K562 (cell line): ENCODE measurements around the gene OCRL. TPM values are rescaled to one million over a fixed set of nuclear protein-coding genes. Genes with fewer than 3 reads are reported as not detected.

Source experiments
- ATAC-seq: fragments of 200-7000 bp; cut with Tn5 transposase; 3 replicates; pipeline ENCODE4 v1.9.1; 2020; ENCODE audit warnings: moderate library complexity
- BruUV-seq: library from RNA; stranded (reverse); fragments of 400-500 nt; replicated peaks from 2 replicates; lab custom pipeline; 2021; lab: Mats Ljungman, UMichigan
- CTCF ChIA-PET: fragments of 300-600 bp; formaldehyde crosslinking; extraction: SDS; loops from one replicate; lab custom pipeline; 2021; ENCODE audit warnings: low intra/inter-chr PET ratio; lab: Yijun Ruan, JAX
- POLR2A ChIA-PET: fragments of 300-600, 350-650 bp; sonication (Branson Sonifier 250); formaldehyde crosslinking; extraction: SDS; loops from one replicate; lab custom pipeline; 2021; ENCODE audit warnings: antibody characterized with exemption, inconsistent platforms; lab: Yijun Ruan, JAX
- DNase-seq, 4 experiments: peaks; one replicate each; pipeline versions ENCODE4 v3.0.0 to v3.0.0-alpha.2; 2011 to 2018; ENCODE audit warnings: low spot score in 3 of 4, mixed read lengths in 3 of 4; ENCODE audit errors: extremely low read depth in 1 of 4
- FAIRE-seq: peaks from 2 replicates; lab custom pipeline; 2011; peaks lifted over from hg19 to GRCh38; lab: Jason Lieb, UNC
- H2AFZ ChIP-seq: 2 replicates; pipeline ENCODE4 v1.6.0; 2011; ENCODE audit warnings: low read depth, low read length, control low read depth, inconsistent platforms
- H3K27ac ChIP-seq: fragments of 200-600 bp; 3 replicates; pipeline ENCODE4 v1.8.0; 2011; ENCODE audit warnings: low read depth, mild to moderate bottlenecking, control low read depth, inconsistent platforms, low read length, moderate library complexity, mixed read lengths; ENCODE audit errors: extremely low read depth
- H3K27me3 ChIP-seq, 2 experiments: fragments of 300-600 bp in 1 of 2; 2 replicates in 1 of 2; 3 replicates in 1 of 2; pipeline versions ENCODE4 v1.6.0 to v1.8.0; 2011; ENCODE audit warnings: inconsistent platforms in 2 of 2, low read length in 2 of 2, mild to moderate bottlenecking in 1 of 2, mixed read lengths in 1 of 2, moderate library complexity in 1 of 2; ENCODE audit not compliant: control insufficient read depth in 2 of 2, insufficient read depth in 2 of 2
- H3K36me3 ChIP-seq: fragments of 300-600 bp; 3 replicates; pipeline ENCODE4 v1.8.0; 2011; ENCODE audit warnings: mild to moderate bottlenecking, low read length, inconsistent platforms; ENCODE audit not compliant: control insufficient read depth, insufficient read depth
- H3K4me1 ChIP-seq, 2 experiments: fragments of 200-600 bp in 1 of 2; replicated peaks in 1 of 2; 2 replicates in 1 of 2; 3 replicates in 1 of 2; pipeline versions ENCODE4 v1.5.1 to v1.8.0; 2011; ENCODE audit warnings: inconsistent platforms in 2 of 2, low read length in 2 of 2, mild to moderate bottlenecking in 1 of 2, mixed read lengths in 1 of 2, moderate library complexity in 1 of 2; ENCODE audit not compliant: control insufficient read depth in 2 of 2, insufficient read depth in 2 of 2
- H3K4me2 ChIP-seq: 2 replicates; pipeline ENCODE4 v1.6.1; 2011; ENCODE audit warnings: low read length, control low read depth, inconsistent platforms, mixed read lengths; ENCODE audit not compliant: insufficient read depth
- H3K4me3 ChIP-seq: fragments of 200-600 bp; sonication (generic), shearing (Covaris generic); 2 replicates; pipeline ENCODE4 v1.5.1; 2016; ENCODE audit warnings: control low read depth, inconsistent platforms
- H3K79me2 ChIP-seq: fragments of 200-600 bp; 3 replicates; pipeline ENCODE4 v1.8.0; 2011; ENCODE audit warnings: low read length, inconsistent platforms; ENCODE audit not compliant: control insufficient read depth, insufficient read depth
- H3K9ac ChIP-seq, 2 experiments: 2 replicates each; pipeline versions ENCODE4 v1.6.0 to v1.6.1; 2011; ENCODE audit warnings: low read depth in 2 of 2, low read length in 2 of 2, control low read depth in 1 of 2, inconsistent platforms in 1 of 2, mild to moderate bottlenecking in 1 of 2, mixed read lengths in 1 of 2; ENCODE audit not compliant: insufficient read depth in 1 of 2
- H3K9me1 ChIP-seq: one replicate; pipeline ENCODE4 v1.6.0; 2011; ENCODE audit warnings: inconsistent platforms, mild to moderate bottlenecking, low read length, moderate library complexity; ENCODE audit not compliant: control insufficient read depth, insufficient read depth
- H3K9me3 ChIP-seq: replicated peaks from 2 replicates; pipeline ENCODE4 v1.5.1; 2011; ENCODE audit warnings: low read depth, low read length, inconsistent platforms; ENCODE audit not compliant: control insufficient read depth, insufficient read depth
- H4K20me1 ChIP-seq: replicated peaks from 2 replicates; pipeline ENCODE4 v1.6.1; 2011; ENCODE audit warnings: low read length, inconsistent platforms, mixed read lengths; ENCODE audit not compliant: control insufficient read depth, insufficient read depth
- CBX2 ChIP-seq: fragments of 200-600 bp; sonication (generic); IDR thresholded peaks from one replicate; pipeline ENCODE4 v1.6.1; 2012; ENCODE audit warnings: mild to moderate bottlenecking, low read length, inconsistent platforms; ENCODE audit not compliant: insufficient read depth, poor library complexity, severe bottlenecking
- GATAD2A ChIP-seq: fragments of 450-650 bp; IDR thresholded peaks from 2 replicates; pipeline ENCODE4 v1.6.1; 2017
- HMGN3 ChIP-seq: IDR thresholded peaks from 2 replicates; pipeline ENCODE4 v1.6.1; 2011; ENCODE audit warnings: borderline replicate concordance, low read depth, mild to moderate bottlenecking, mixed read lengths, low read length; ENCODE audit not compliant: insufficient read length; ENCODE audit errors: extremely low read depth
- NR1H2 ChIP-seq: sonication (generic); formaldehyde crosslinking; IDR thresholded peaks from 2 replicates; pipeline ENCODE4 v1.4.0; 2020; ENCODE audit warnings: mild to moderate bottlenecking, missing genetic modification reagents
- PTBP1 ChIP-seq: fragments of 200-400 bp; formaldehyde crosslinking; IDR thresholded peaks from 2 replicates; pipeline ENCODE4 v1.6.1; 2017; ENCODE audit warnings: low read depth, low read length
- ZNF212 ChIP-seq: fragments of 450-650 bp; formaldehyde crosslinking; IDR thresholded peaks from 2 replicates; pipeline ENCODE4 v1.4.0; 2020; ENCODE audit warnings: mild to moderate bottlenecking
- ZNF239 ChIP-seq: fragments of 250-450 bp; sonication (Bioruptor Pico); IDR thresholded peaks from 2 replicates; pipeline ENCODE4 v1.4.0; 2020; ENCODE audit warnings: mild to moderate bottlenecking
- ZNF253 ChIP-seq: fragments of 250-450 bp; sonication (Bioruptor Pico); conservative IDR thresholded peaks from 2 replicates; pipeline ENCODE4 v1.6.1; 2021; ENCODE audit warnings: mild to moderate bottlenecking
- WGBS: fragments of 100-300 bp; shearing (Covaris generic); methylation state at CpG from one replicate; pipeline ENCODE4 v1.1.6; 2016; ENCODE audit warnings: low coverage, mixed read lengths; ENCODE audit not compliant: insufficient coverage; ENCODE audit errors: missing lambda C conversion rate; 5-methylcytosine and 5-hydroxymethylcytosine counted together
- in situ Hi-C: fragments of 300-500 bp; cut with MboI; formaldehyde crosslinking; loops from 4 replicates; pipeline ENCODE4 v1.15.0; 2018; ENCODE audit warnings: inconsistent platforms, mixed read lengths
- intact Hi-C: fragments of 100-400 bp; cut with micrococcal nuclease; formaldehyde crosslinking; loops from 2 replicates; pipeline ENCODE4 v1.14.2; 2022
- polyA plus RNA-seq, 8 experiments: library from polyadenylated mRNA; depleted of rRNA in 4 of 8; stranded (reverse) in 5 of 8; unstranded in 3 of 8; fragments of >200 nt; fragmentation: Nextera tagmentation in 2 of 8; fragmentation: Illumina TruSeq in 1 of 8; extraction: Ambion mirVana in 2 of 8; extraction: Trizol in 1 of 8; gene quantifications; 2 replicates each; pipeline versions ENCODE4 v1.2.1 to v1.2.3, GENCODE V29; 2011 to 2014; ENCODE audit warnings: inconsistent platforms in 1 of 8, missing spikeins in 1 of 8
- total RNA-seq, 7 experiments: library from RNA; depleted of rRNA in 6 of 7; stranded (reverse); fragments of >200 nt in 6 of 7; fragmentation: Illumina TruSeq in 2 of 7; extraction: Trizol in 2 of 7; gene quantifications; 2 replicates each; pipeline versions ENCODE4 v1.2.1 to v1.2.3, GENCODE V29; 2011 to 2021; ENCODE audit warnings: low replicate concordance in 1 of 7
- TF ChIP-seq, protein P1 (sequence below): IDR thresholded peaks from 2 replicates; pipeline ENCODE4 v1.6.1; 2011; ENCODE audit not compliant: insufficient read length; ENCODE audit errors: extremely low read depth
- TF ChIP-seq, protein P2 (sequence below): fragments of 250-450 bp; sonication (Bioruptor Pico); IDR thresholded peaks from 2 replicates; pipeline ENCODE4 v1.5.1; 2021; ENCODE audit warnings: mild to moderate bottlenecking
- TF ChIP-seq, protein P3 (sequence below): fragments of 150-350 bp; IDR thresholded peaks from 2 replicates; pipeline ENCODE4 v1.6.1; 2014; ENCODE audit warnings: low read depth, mild to moderate bottlenecking, low read length, borderline replicate concordance
- TF ChIP-seq, protein P4 (sequence below): fragments of 250-450 bp; sonication (Bioruptor Pico); IDR thresholded peaks from 2 replicates; pipeline ENCODE4 v1.9.0; 2021; ENCODE audit warnings: mild to moderate bottlenecking, inconsistent platforms

OCRL gene
- total and polyA plus RNA-seq, 9 of the 15 experiments (the other 6 are each of a cell fraction or from before 2014, with no cell fraction given) = 2.2 to 23.4 (median 11.9) TPM

DNA sequence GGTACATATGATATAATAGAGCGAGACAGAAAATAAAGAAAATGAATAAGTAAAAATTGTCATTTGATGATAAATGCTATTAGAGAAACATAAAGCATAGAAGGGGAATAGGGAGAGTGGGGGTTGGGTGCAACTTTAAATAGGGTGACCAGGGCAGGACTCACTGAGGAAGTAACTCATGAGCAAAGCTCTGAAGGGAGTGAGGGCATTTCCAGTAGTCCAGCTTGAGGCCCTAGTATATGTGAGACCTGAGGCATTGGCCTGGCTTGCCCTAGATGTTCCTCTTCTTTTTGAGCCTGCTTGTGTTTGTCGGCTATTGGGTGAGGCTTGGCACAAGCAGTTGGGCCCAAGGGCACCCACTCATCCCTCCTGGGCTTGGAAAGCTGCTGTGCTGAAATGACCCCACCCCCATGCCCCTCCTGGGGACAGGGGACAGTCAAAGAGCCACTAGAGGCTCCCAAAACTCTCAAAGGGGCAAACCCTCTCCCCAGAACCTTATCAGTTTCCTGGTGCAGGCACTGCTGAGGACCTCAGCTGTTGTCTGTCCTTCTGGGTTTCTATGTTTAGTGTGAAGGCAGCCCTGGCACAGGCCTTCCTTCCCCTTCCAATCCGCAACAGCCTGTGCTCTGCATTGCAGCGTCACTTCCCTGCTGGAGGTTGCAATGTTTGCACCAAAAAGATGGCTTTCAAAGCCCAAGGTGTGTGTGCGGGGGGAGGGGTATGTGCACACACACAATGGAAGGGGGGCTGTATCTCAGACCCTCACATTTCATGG is 74.6 kb downstream of the OCRL start:
- WGBS = 20% methylated on average over 3 of the region's 5 CpGs
- FAIRE-seq = no peak
- H3K79me2 ChIP-seq = no peaks in the 10 kb centered on the region
- POLR2A ChIA-PET = no interaction called here
- no peak for DNase-seq
- no peak overlapping the region for H3K9ac ChIP-seq
- intact Hi-C loops = no loop called here
- H3K27me3 ChIP-seq = no peaks in the 10 kb centered on the region
- no peak for ATAC-seq
- H4K20me1 ChIP-seq = no peaks in the 10 kb centered on the region
- BruUV-seq = no TSS peak
- no peak overlapping the region for H3K4me2 ChIP-seq
- in situ Hi-C loops = no loop called here
- TF ChIP-seq HMGN3 = no peak
- no peak for TF ChIP-seq NR1H2 (CRISPR knock-in tag)
- no peak for TF ChIP-seq ZNF239 (CRISPR knock-in tag)
- no peak for TF ChIP-seq ZNF212 (CRISPR knock-in tag)
- TF ChIP-seq, protein P1, sequence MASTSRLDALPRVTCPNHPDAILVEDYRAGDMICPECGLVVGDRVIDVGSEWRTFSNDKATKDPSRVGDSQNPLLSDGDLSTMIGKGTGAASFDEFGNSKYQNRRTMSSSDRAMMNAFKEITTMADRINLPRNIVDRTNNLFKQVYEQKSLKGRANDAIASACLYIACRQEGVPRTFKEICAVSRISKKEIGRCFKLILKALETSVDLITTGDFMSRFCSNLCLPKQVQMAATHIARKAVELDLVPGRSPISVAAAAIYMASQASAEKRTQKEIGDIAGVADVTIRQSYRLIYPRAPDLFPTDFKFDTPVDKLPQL = no peak
- no peak for TF ChIP-seq ZNF253 (CRISPR knock-in tag)
- TF ChIP-seq PTBP1 = no peak
- TF ChIP-seq, protein P2, sequence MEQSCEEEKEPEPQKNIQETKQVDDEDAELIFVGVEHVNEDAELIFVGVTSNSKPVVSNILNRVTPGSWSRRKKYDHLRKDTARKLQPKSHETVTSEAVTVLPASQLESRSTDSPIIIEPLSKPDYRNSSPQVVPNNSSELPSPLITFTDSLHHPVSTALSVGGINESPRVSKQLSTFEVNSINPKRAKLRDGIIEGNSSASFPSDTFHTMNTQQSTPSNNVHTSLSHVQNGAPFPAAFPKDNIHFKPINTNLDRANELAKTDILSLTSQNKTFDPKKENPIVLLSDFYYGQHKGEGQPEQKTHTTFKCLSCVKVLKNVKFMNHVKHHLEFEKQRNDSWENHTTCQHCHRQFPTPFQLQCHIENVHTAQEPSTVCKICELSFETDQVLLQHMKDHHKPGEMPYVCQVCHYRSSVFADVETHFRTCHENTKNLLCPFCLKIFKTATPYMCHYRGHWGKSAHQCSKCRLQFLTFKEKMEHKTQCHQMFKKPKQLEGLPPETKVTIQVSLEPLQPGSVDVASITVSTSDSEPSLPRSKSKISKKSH (CRISPR knock-in tag) = no peak
- no peak for TF ChIP-seq GATAD2A
- no peak for TF ChIP-seq CBX2
- TF ChIP-seq, protein P3, sequence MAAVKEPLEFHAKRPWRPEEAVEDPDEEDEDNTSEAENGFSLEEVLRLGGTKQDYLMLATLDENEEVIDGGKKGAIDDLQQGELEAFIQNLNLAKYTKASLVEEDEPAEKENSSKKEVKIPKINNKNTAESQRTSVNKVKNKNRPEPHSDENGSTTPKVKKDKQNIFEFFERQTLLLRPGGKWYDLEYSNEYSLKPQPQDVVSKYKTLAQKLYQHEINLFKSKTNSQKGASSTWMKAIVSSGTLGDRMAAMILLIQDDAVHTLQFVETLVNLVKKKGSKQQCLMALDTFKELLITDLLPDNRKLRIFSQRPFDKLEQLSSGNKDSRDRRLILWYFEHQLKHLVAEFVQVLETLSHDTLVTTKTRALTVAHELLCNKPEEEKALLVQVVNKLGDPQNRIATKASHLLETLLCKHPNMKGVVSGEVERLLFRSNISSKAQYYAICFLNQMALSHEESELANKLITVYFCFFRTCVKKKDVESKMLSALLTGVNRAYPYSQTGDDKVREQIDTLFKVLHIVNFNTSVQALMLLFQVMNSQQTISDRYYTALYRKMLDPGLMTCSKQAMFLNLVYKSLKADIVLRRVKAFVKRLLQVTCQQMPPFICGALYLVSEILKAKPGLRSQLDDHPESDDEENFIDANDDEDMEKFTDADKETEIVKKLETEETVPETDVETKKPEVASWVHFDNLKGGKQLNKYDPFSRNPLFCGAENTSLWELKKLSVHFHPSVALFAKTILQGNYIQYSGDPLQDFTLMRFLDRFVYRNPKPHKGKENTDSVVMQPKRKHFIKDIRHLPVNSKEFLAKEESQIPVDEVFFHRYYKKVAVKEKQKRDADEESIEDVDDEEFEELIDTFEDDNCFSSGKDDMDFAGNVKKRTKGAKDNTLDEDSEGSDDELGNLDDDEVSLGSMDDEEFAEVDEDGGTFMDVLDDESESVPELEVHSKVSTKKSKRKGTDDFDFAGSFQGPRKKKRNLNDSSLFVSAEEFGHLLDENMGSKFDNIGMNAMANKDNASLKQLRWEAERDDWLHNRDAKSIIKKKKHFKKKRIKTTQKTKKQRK = no peak
- TF ChIP-seq, protein P4, sequence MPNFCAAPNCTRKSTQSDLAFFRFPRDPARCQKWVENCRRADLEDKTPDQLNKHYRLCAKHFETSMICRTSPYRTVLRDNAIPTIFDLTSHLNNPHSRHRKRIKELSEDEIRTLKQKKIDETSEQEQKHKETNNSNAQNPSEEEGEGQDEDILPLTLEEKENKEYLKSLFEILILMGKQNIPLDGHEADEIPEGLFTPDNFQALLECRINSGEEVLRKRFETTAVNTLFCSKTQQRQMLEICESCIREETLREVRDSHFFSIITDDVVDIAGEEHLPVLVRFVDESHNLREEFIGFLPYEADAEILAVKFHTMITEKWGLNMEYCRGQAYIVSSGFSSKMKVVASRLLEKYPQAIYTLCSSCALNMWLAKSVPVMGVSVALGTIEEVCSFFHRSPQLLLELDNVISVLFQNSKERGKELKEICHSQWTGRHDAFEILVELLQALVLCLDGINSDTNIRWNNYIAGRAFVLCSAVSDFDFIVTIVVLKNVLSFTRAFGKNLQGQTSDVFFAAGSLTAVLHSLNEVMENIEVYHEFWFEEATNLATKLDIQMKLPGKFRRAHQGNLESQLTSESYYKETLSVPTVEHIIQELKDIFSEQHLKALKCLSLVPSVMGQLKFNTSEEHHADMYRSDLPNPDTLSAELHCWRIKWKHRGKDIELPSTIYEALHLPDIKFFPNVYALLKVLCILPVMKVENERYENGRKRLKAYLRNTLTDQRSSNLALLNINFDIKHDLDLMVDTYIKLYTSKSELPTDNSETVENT (CRISPR knock-in tag) = no peak
- TF ChIP-seq, all 486 proteins: peak for 0
- no peak overlapping the region for H2AFZ ChIP-seq
- H3K36me3 ChIP-seq = no peaks in the 10 kb centered on the region
- no peak overlapping the region for H3K4me3 ChIP-seq
- no peaks in the 10 kb centered on the region for H3K9me1 ChIP-seq
- H3K27ac ChIP-seq = no peak overlapping the region
- no peaks in the 10 kb centered on the region for H3K9me3 ChIP-seq
- CTCF ChIA-PET = no interaction called here
- no peaks in the 10 kb centered on the region; a peak in 2 of 5 replicates for H3K4me1 ChIP-seq
